A673 (cell line): ENCODE data around the gene GLMN.

Experiments used
- CTCF ChIP-seq: fragments of 300-800, 200-600 bp; sonication (generic); conservative IDR thresholded peaks from 2 replicates; pipeline ENCODE4 v1.5.1; 2017; ENCODE audit warnings: low read depth, mild to moderate bottlenecking, antibody characterized with exemption, low read length, moderate library complexity, mixed read lengths
- EZH2 ChIP-seq: fragments of 200-600 bp; sonication (generic); IDR thresholded peaks from 2 replicates; pipeline ENCODE4 v1.6.1; 2017; ENCODE audit warnings: borderline replicate concordance, low read depth, mild to moderate bottlenecking, mixed read lengths, antibody characterized with exemption, low read length; ENCODE audit not compliant: poor library complexity, severe bottlenecking

- TF ChIP-seq CTCF = no peak
- TF ChIP-seq EZH2 = no peak
Observed at GRCh38 chr1:92211166-92211565, 87.6 kb downstream of the GLMN start.
